ENCODE data around the gene MRNIP. TPM values are rescaled to one million over a fixed set of nuclear protein-coding genes. Genes with fewer than 3 reads are reported as not detected.

The MRNIP gene
- total RNA-seq, 4 donors from 2014 or later, result 6.9 to 21.9 (median 10.7) TPM

- Histone ChIP-seq H3K36me3 (peaks cover 58 to 100% (median 71%) of the 10 kb centered on the region in 3 donors), H3K27ac (peak overlapping the region in 3 of 4 donors; percentile 23 to 65 (median 48)), H3K4me3 (no peak overlapping the region), H3K9me3 (no peaks in the 10 kb centered on the region), H3K27me3 (no peaks in the 10 kb centered on the region), H3K4me1 (peaks cover 20 to 76% (median 34%) of the 10 kb centered on the region in 3 donors)
- DNase-seq, result no peak
- 41 to 42% methylated on average over 7 to 9 of the region's 9 CpGs for WGBS, 2 donors
- intact Hi-C loops (cut with DNase I), result no loop called here
- TF ChIP-seq, protein P1, sequence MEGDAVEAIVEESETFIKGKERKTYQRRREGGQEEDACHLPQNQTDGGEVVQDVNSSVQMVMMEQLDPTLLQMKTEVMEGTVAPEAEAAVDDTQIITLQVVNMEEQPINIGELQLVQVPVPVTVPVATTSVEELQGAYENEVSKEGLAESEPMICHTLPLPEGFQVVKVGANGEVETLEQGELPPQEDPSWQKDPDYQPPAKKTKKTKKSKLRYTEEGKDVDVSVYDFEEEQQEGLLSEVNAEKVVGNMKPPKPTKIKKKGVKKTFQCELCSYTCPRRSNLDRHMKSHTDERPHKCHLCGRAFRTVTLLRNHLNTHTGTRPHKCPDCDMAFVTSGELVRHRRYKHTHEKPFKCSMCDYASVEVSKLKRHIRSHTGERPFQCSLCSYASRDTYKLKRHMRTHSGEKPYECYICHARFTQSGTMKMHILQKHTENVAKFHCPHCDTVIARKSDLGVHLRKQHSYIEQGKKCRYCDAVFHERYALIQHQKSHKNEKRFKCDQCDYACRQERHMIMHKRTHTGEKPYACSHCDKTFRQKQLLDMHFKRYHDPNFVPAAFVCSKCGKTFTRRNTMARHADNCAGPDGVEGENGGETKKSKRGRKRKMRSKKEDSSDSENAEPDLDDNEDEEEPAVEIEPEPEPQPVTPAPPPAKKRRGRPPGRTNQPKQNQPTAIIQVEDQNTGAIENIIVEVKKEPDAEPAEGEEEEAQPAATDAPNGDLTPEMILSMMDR (IDR thresholded peaks at IDR 0.05), result peak in 1 of 6 experiments; percentile 22
- no peak for TF ChIP-seq POLR2A (IDR thresholded peaks at IDR 0.05)
Observed at GRCh38 chr5:179827680-179828079, 30.9 kb downstream of the MRNIP start.

- Histone ChIP-seq H3K4me3 (no peak overlapping the region), H3K36me3 (peaks cover 47 to 85% (median 54%) of the 10 kb centered on the region in 3 donors), H3K4me1 (peaks cover 27 to 77% (median 43%) of the 10 kb centered on the region in 3 donors), H3K27me3 (no peaks in the 10 kb centered on the region), H3K27ac (no peak overlapping the region), H3K9me3 (no peaks in the 10 kb centered on the region)
- WGBS, 2 donors, result 81 to 85% methylated on average over 5 to 6 of the region's 13 CpGs
- intact Hi-C loops (cut with DNase I), result no loop called here
- TF ChIP-seq, protein P1 (IDR thresholded peaks at IDR 0.05), result no peak
- no peak for TF ChIP-seq POLR2A (IDR thresholded peaks at IDR 0.05)
- no peak for DNase-seq
Observed at GRCh38 chr5:179825655-179826182, 32.9 kb downstream of the MRNIP start.

- H3K4me1 ChIP-seq, result peaks cover 35 to 86% (median 51%) of the 10 kb centered on the region in 3 donors
- no peak overlapping the region for H3K27ac ChIP-seq
- no peaks in the 10 kb centered on the region for H3K9me3 ChIP-seq
- no peak for DNase-seq
- peaks cover 37 to 75% (median 49%) of the 10 kb centered on the region in 3 donors for H3K36me3 ChIP-seq
- 79 to 88% methylated on average over 3 of the region's 3 CpGs for WGBS, 2 donors
- intact Hi-C loops (cut with DNase I), result no loop called here
- no peaks in the 10 kb centered on the region for H3K27me3 ChIP-seq
- H3K4me3 ChIP-seq, result peak overlapping the region in 1 of 4 donors; percentile 13
- TF ChIP-seq, protein P1 (IDR thresholded peaks at IDR 0.05), result no peak
- no peak for TF ChIP-seq POLR2A (IDR thresholded peaks at IDR 0.05)
Observed at GRCh38 chr5:179824745-179825112, 33.9 kb downstream of the MRNIP start.

DNA sequence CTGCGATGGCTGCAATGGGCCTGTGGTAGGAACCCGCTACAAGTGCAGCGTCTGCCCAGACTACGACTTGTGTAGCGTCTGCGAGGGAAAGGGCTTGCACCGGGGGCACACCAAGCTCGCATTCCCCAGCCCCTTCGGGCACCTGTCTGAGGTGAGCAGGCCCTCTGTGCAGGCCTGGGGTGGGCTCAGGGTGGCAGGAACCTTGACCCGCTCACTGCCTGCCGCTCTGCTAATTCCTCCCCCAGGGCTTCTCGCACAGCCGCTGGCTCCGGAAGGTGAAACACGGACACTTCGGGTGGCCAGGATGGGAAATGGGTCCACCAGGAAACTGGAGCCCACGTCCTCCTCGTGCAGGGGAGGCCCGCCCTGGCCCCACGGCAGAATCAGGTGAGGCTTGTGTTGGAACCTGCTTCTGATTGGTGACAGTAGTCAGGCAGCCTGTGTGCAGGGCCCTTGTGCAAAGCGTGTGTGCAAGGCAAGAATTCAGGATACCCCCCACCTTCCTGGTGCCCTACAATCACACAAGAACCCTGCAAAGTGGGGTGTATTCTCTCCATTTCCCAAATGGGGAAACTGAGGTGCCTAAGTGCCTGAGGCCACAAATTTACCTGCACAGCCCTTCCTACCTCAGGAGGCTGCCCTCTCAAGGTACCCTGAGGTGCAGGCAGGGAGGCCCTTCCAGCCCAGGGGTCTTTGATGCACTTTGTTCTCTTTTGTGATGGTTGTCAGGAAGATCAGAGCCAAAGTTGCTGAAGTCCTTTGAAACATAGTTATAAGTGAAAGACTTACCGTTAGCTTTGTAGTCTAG lies 34.5 kb downstream of the MRNIP start:
- Histone ChIP-seq H3K9me3 (no peaks in the 10 kb centered on the region), H3K27me3 (no peaks in the 10 kb centered on the region), H3K36me3 (peaks cover 32 to 69% (median 46%) of the 10 kb centered on the region in 3 donors), H3K4me1 (peaks cover 41 to 90% (median 57%) of the 10 kb centered on the region in 3 donors), H3K27ac (no peak overlapping the region), H3K4me3 (peak overlapping the region in 2 of 4 donors; percentile 13 to 27)
- DNase-seq, result no peak
- intact Hi-C loops (cut with DNase I), result no loop called here
- TF ChIP-seq, protein P1 (IDR thresholded peaks at IDR 0.05), result no peak
- no peak for TF ChIP-seq POLR2A (IDR thresholded peaks at IDR 0.05)
- 77 to 94% methylated on average over 10 to 12 of the region's 22 CpGs for WGBS, 2 donors

DNA sequence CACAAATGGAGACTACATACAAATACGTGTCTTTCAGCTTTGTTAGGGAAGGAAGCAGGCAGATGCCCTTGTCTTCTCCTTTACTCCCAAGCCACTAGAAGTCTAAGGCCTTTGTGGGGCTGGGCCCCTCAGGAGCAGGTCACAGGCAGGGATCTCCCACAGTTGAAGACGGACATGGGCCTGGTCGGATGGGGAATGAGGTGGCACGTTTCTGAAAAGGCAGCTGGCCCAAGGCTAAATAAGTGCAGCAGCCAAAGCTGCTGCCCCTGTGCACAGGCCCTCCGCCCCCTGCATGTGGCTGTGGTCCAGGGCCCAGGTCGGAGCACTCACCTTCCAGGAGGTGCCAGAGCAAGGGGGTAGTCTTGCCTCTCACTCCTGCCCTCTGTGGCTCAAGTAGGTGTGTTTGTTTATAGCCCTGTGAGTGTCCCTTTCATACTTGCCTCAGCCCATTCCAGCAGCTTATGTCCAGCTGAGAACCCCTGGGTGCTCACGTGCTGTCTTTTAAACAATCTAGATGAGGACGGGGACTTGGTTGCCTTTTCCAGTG lies 36.1 kb downstream of the MRNIP start:
- intact Hi-C loops (cut with DNase I), result no loop called here
- WGBS, 2 donors, result 47 to 50% methylated on average over 3 of the region's 8 CpGs
- Histone ChIP-seq H3K36me3 (peaks cover 28 to 53% (median 37%) of the 10 kb centered on the region in 3 donors), H3K4me1 (peaks cover 53 to 90% (median 67%) of the 10 kb centered on the region in 3 donors), H3K27ac (peak overlapping the region in 3 of 4 donors; percentile 98 to 100 (median 100)), H3K27me3 (no peaks in the 10 kb centered on the region), H3K4me3 (peak overlapping the region; percentile 76 to 100 (median 94)), H3K9me3 (no peaks in the 10 kb centered on the region)
- TF ChIP-seq, protein P1 (IDR thresholded peaks at IDR 0.05), result no peak
- no peak for TF ChIP-seq POLR2A (IDR thresholded peaks at IDR 0.05)
- no peak for DNase-seq
